ENCODE measurements around the gene FOXN3.

FOXN3 gene

GRCh38 chr14:89409961-89410360 is 7.1 kb downstream of the FOXN3 start:
- TF ChIP-seq POLR2A (IDR thresholded peaks at IDR 0.05; ENCODE audit: low read depth, low read length): no peak
- no peak for FAIRE-seq
- no peak for DNase-seq (ENCODE audit: insufficient read length, low spot score)

GRCh38 chr14:89408907-89409700 is 7.9 kb downstream of the FOXN3 start:
- TF ChIP-seq POLR2A (IDR thresholded peaks at IDR 0.05; ENCODE audit: low read depth, low read length): no peak
- FAIRE-seq: no peak

GRCh38 chr14:89407856-89408255 is 9.2 kb downstream of the FOXN3 start:
- no peak for TF ChIP-seq POLR2A (IDR thresholded peaks at IDR 0.05; ENCODE audit: low read depth, low read length)
- DNase-seq (ENCODE audit: insufficient read length, low spot score): no peak
- no peak for FAIRE-seq

More at GRCh38 chr14:89408907-89409700, 7.9 kb downstream of the FOXN3 start:
- no peak for DNase-seq (ENCODE audit: insufficient read length, low spot score)

GRCh38 chr14:89406941-89407340 is 10.1 kb downstream of the FOXN3 start:
- no peak for FAIRE-seq

GRCh38 chr14:89406361-89406760 is 10.7 kb downstream of the FOXN3 start:
- no peak for TF ChIP-seq POLR2A (IDR thresholded peaks at IDR 0.05; ENCODE audit: low read depth, low read length)
- no peak for FAIRE-seq
- DNase-seq (ENCODE audit: insufficient read length, low spot score): no peak

More at GRCh38 chr14:89406941-89407340, 10.1 kb downstream of the FOXN3 start:
- TF ChIP-seq POLR2A (IDR thresholded peaks at IDR 0.05; ENCODE audit: low read depth, low read length): no peak
- no peak for DNase-seq (ENCODE audit: insufficient read length, low spot score)

GRCh38 chr14:89405712-89406111 is 11.3 kb downstream of the FOXN3 start:
- TF ChIP-seq POLR2A (IDR thresholded peaks at IDR 0.05; ENCODE audit: low read depth, low read length): no peak
- DNase-seq (ENCODE audit: insufficient read length, low spot score) (no peak), FAIRE-seq (no peak)

- no peak for DNase-seq (ENCODE audit: insufficient read length, low spot score)
- FAIRE-seq: no peak
- no peak for TF ChIP-seq POLR2A (IDR thresholded peaks at IDR 0.05; ENCODE audit: low read depth, low read length)
These were observed 14.7 kb downstream of the FOXN3 start for GRCh38 chr14:89402363-89402762.

GRCh38 chr14:89401761-89402160 is 15.3 kb downstream of the FOXN3 start:
- FAIRE-seq: no peak
- DNase-seq (ENCODE audit: insufficient read length, low spot score): no peak
- no peak for TF ChIP-seq POLR2A (IDR thresholded peaks at IDR 0.05; ENCODE audit: low read depth, low read length)

GRCh38 chr14:89401241-89401640 is 15.8 kb downstream of the FOXN3 start:
- FAIRE-seq (no peak), DNase-seq (ENCODE audit: insufficient read length, low spot score) (no peak)
- no peak for TF ChIP-seq POLR2A (IDR thresholded peaks at IDR 0.05; ENCODE audit: low read depth, low read length)

GRCh38 chr14:89400529-89400928 is 16.5 kb downstream of the FOXN3 start:
- FAIRE-seq: no peak
- no peak for DNase-seq (ENCODE audit: insufficient read length, low spot score)
- TF ChIP-seq POLR2A (IDR thresholded peaks at IDR 0.05; ENCODE audit: low read depth, low read length): no peak

- FAIRE-seq: no peak
- no peak for TF ChIP-seq POLR2A (IDR thresholded peaks at IDR 0.05; ENCODE audit: low read depth, low read length)
- DNase-seq (ENCODE audit: insufficient read length, low spot score): no peak
These were observed 17.4 kb downstream of the FOXN3 start for GRCh38 chr14:89399594-89400068.

- no peak for TF ChIP-seq POLR2A (IDR thresholded peaks at IDR 0.05; ENCODE audit: low read depth, low read length)
- FAIRE-seq: no peak
- DNase-seq (ENCODE audit: insufficient read length, low spot score): no peak
These were observed 17.9 kb downstream of the FOXN3 start for GRCh38 chr14:89399157-89399556.

GRCh38 chr14:89397569-89398230 is 19.3 kb downstream of the FOXN3 start:
- DNase-seq (ENCODE audit: insufficient read length, low spot score) (no peak), FAIRE-seq (no peak)
- TF ChIP-seq POLR2A (IDR thresholded peaks at IDR 0.05; ENCODE audit: low read depth, low read length): no peak

- no peak for TF ChIP-seq POLR2A (IDR thresholded peaks at IDR 0.05; ENCODE audit: low read depth, low read length)
- FAIRE-seq (no peak), DNase-seq (ENCODE audit: insufficient read length, low spot score) (no peak)
These were observed 22.1 kb downstream of the FOXN3 start for GRCh38 chr14:89394972-89395371.
